ENCODE data around the gene PYGO2.

GRCh38 chr1:154969246-154969645 is 7.7 kb upstream of the PYGO2 start:
- no peak for TF ChIP-seq CTCF (conservative IDR thresholded peaks at IDR 0.05; ENCODE audit: low read length)
- TF ChIP-seq EZH2phosphoT487 (IDR thresholded peaks at IDR 0.05; ENCODE audit: borderline replicate concordance): no peak
